ENCODE results near the gene YWHAB. TPM values are rescaled to one million over a fixed set of nuclear protein-coding genes. Genes with fewer than 3 reads are reported as not detected.
A peak's percentile ranks its signal among the peaks of the same experiment; 100 is the strongest.
"Not testable (repeated sequence)": the region's sequence is repeated elsewhere in the genome, so short reads cannot be mapped to it uniquely, and the experiment has no call there.

YWHAB gene
- total RNA-seq, 3 donors from 2014 or later, result 196 to 265 (median 251) TPM

DNA sequence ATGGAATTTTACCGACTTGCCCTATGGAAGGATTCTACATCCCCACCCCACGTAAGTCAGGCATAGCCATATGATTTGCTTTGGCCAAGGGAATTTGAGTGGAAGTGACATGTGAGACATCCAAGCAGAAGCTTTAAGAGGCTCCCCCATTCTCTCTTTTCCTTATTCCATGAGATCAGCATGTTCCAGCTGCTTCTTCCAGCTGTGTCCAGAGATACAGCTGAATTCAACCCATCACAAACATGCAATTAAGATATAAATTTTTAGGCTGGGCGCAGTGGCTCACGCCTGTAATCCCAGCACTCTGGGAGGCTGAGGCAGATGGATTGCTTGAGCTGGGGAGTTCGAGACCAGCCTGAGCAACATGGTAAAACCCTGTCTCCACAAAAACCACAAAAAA is 16.0 kb upstream of the YWHAB start:
- DNase-seq (no peak), ATAC-seq (no peak)
- H3K4me1 ChIP-seq (ENCODE audit: low read depth), result no peaks in the 10 kb centered on the region
- H3K4me3 ChIP-seq, result no peak overlapping the region
- H3K9me3 ChIP-seq, result no peaks in the 10 kb centered on the region
- TF ChIP-seq, protein P1, sequence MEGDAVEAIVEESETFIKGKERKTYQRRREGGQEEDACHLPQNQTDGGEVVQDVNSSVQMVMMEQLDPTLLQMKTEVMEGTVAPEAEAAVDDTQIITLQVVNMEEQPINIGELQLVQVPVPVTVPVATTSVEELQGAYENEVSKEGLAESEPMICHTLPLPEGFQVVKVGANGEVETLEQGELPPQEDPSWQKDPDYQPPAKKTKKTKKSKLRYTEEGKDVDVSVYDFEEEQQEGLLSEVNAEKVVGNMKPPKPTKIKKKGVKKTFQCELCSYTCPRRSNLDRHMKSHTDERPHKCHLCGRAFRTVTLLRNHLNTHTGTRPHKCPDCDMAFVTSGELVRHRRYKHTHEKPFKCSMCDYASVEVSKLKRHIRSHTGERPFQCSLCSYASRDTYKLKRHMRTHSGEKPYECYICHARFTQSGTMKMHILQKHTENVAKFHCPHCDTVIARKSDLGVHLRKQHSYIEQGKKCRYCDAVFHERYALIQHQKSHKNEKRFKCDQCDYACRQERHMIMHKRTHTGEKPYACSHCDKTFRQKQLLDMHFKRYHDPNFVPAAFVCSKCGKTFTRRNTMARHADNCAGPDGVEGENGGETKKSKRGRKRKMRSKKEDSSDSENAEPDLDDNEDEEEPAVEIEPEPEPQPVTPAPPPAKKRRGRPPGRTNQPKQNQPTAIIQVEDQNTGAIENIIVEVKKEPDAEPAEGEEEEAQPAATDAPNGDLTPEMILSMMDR (IDR thresholded peaks at IDR 0.05), result no peak
- no peaks in the 10 kb centered on the region for H3K36me3 ChIP-seq (ENCODE audit: low read depth)
- intact Hi-C loops (cut with DNase I, micrococcal nuclease), result loop anchor here (5.0 to 10.0 kb wide), 3 partner anchors 122 to 185 kb away; partner anchors contain the start of gene KCNK15 (in 1 of the 2)

- H3K4me1 ChIP-seq (ENCODE audit: low read depth); H3K4me3 ChIP-seq; DNase-seq; ATAC-seq; H3K9me3 ChIP-seq; H3K36me3 ChIP-seq (ENCODE audit: low read depth); intact Hi-C loops (cut with DNase I, micrococcal nuclease): not testable (repeated sequence)
Measured at GRCh38 chr20:44882360-44882759, 3.1 kb upstream of the YWHAB start.

GRCh38 chr20:44883214-44883902 is 2.1 kb upstream of the YWHAB start:
- ATAC-seq, result no peak
- TF ChIP-seq, protein P1 (IDR thresholded peaks at IDR 0.05), result no peak
- intact Hi-C loops (cut with DNase I, micrococcal nuclease), result no loop called here
- DNase-seq, result no peak
- peaks cover 15% of the 10 kb centered on the region for H3K4me1 ChIP-seq (ENCODE audit: low read depth)
- no peaks in the 10 kb centered on the region for H3K9me3 ChIP-seq
- no peaks in the 10 kb centered on the region for H3K36me3 ChIP-seq (ENCODE audit: low read depth)
- no peak overlapping the region for H3K4me3 ChIP-seq

- H3K4me1 ChIP-seq (ENCODE audit: low read depth), result peaks cover 29% of the 10 kb centered on the region
- peak overlapping the region; percentile 99 for H3K4me3 ChIP-seq
- H3K9me3 ChIP-seq, result no peaks in the 10 kb centered on the region
- DNase-seq (no peak), ATAC-seq (no peak)
- intact Hi-C loops (cut with DNase I, micrococcal nuclease), result no loop called here
- H3K36me3 ChIP-seq (ENCODE audit: low read depth), result no peaks in the 10 kb centered on the region
- TF ChIP-seq, protein P1 (IDR thresholded peaks at IDR 0.05), result no peak
Measured at GRCh38 chr20:44884907-44885391, 556 bp upstream of the YWHAB start.

GRCh38 chr20:44886266-44886651 is 754 bp downstream of the YWHAB start:
- ATAC-seq, result no peak
- no peak for DNase-seq
- no peaks in the 10 kb centered on the region for H3K9me3 ChIP-seq
- intact Hi-C loops (cut with DNase I, micrococcal nuclease), result no loop called here
- H3K36me3 ChIP-seq (ENCODE audit: low read depth), result no peaks in the 10 kb centered on the region
- H3K4me1 ChIP-seq (ENCODE audit: low read depth), result peaks cover 38% of the 10 kb centered on the region
- TF ChIP-seq, protein P1 (IDR thresholded peaks at IDR 0.05), result no peak
- H3K4me3 ChIP-seq, result peak overlapping the region; percentile 99

- TF ChIP-seq, protein P1 (IDR thresholded peaks at IDR 0.05), result no peak
- Histone ChIP-seq H3K4me3 (no peak overlapping the region), H3K36me3 (ENCODE audit: low read depth) (no peaks in the 10 kb centered on the region), H3K4me1 (ENCODE audit: low read depth) (peaks cover 42% of the 10 kb centered on the region), H3K9me3 (no peaks in the 10 kb centered on the region)
- no peak for ATAC-seq
- no peak for DNase-seq
- intact Hi-C loops (cut with DNase I, micrococcal nuclease), result no loop called here
Measured at GRCh38 chr20:44886828-44887227, 1.3 kb downstream of the YWHAB start.
